Measurements from ENCODE around the gene ADGRV1. TPM values are rescaled to one million over a fixed set of nuclear protein-coding genes. Genes with fewer than 3 reads are reported as not detected.
"Not testable (repeated sequence)": the region's sequence is repeated elsewhere in the genome, so short reads cannot be mapped to it uniquely, and the experiment has no call there.

The ADGRV1 gene
- polyA plus RNA-seq, 4 donors = 10.7 to 13.9 (median 11.3) TPM

- no peak for DNase-seq (ENCODE audit: low read depth in 4 of 4, low spot score in 2 of 4)
These were observed 484.3 kb downstream of the ADGRV1 start for GRCh38 chr5:91042936-91043255.

- no peak for DNase-seq (ENCODE audit: low read depth in 4 of 4, low spot score in 2 of 4)
These were observed 489.5 kb downstream of the ADGRV1 start for GRCh38 chr5:91048073-91048472.

- DNase-seq (ENCODE audit: low read depth in 4 of 4, low spot score in 2 of 4) = no peak
These were observed 490.5 kb downstream of the ADGRV1 start for GRCh38 chr5:91049112-91049511.

GRCh38 chr5:91049800-91050199, 491.2 kb downstream of the ADGRV1 start:
- DNase-seq (ENCODE audit: low read depth in 4 of 4, low spot score in 2 of 4) = no peak

- DNase-seq (ENCODE audit: low read depth in 4 of 4, low spot score in 2 of 4) = not testable (repeated sequence)
These were observed 493.8 kb downstream of the ADGRV1 start for GRCh38 chr5:91052411-91052810.

- no peak for DNase-seq (ENCODE audit: low read depth in 4 of 4, low spot score in 2 of 4)
These were observed 494.6 kb downstream of the ADGRV1 start for GRCh38 chr5:91052977-91053740.

- no peak for DNase-seq (ENCODE audit: low read depth in 4 of 4, low spot score in 2 of 4)
These were observed 495.1 kb downstream of the ADGRV1 start for GRCh38 chr5:91053741-91054025.

- no peak for DNase-seq (ENCODE audit: low read depth in 4 of 4, low spot score in 2 of 4)
These were observed 499.6 kb downstream of the ADGRV1 start for GRCh38 chr5:91058155-91058554.

GRCh38 chr5:91058575-91058974, 500.0 kb downstream of the ADGRV1 start:
- DNase-seq (ENCODE audit: low read depth in 4 of 4, low spot score in 2 of 4) = no peak

- DNase-seq (ENCODE audit: low read depth in 4 of 4, low spot score in 2 of 4) = no peak
These were observed 500.8 kb downstream of the ADGRV1 start for GRCh38 chr5:91059409-91059808.

GRCh38 chr5:91061094-91061493, 502.5 kb downstream of the ADGRV1 start:
- DNase-seq (ENCODE audit: low read depth in 4 of 4, low spot score in 2 of 4) = no peak

GRCh38 chr5:91061946-91062562, 503.5 kb downstream of the ADGRV1 start:
- no peak for DNase-seq (ENCODE audit: low read depth in 4 of 4, low spot score in 2 of 4)

GRCh38 chr5:91063098-91063690, 504.6 kb downstream of the ADGRV1 start:
- not testable (repeated sequence) for DNase-seq (ENCODE audit: low read depth in 4 of 4, low spot score in 2 of 4)

GRCh38 chr5:91065496-91065895, 506.9 kb downstream of the ADGRV1 start:
- no peak for DNase-seq (ENCODE audit: low read depth in 4 of 4, low spot score in 2 of 4)

GRCh38 chr5:91069364-91069763, 510.8 kb downstream of the ADGRV1 start:
- no peak for DNase-seq (ENCODE audit: low read depth in 4 of 4, low spot score in 2 of 4)

- DNase-seq (ENCODE audit: low read depth in 4 of 4, low spot score in 2 of 4) = no peak
These were observed 512.4 kb downstream of the ADGRV1 start for GRCh38 chr5:91070761-91071550.

- DNase-seq (ENCODE audit: low read depth in 4 of 4, low spot score in 2 of 4) = no peak
These were observed 514.3 kb downstream of the ADGRV1 start for GRCh38 chr5:91072881-91073280.

- no peak for DNase-seq (ENCODE audit: low read depth in 4 of 4, low spot score in 2 of 4)
These were observed 516.0 kb downstream of the ADGRV1 start for GRCh38 chr5:91074615-91075014.

GRCh38 chr5:91076138-91076537, 517.5 kb downstream of the ADGRV1 start:
- DNase-seq (ENCODE audit: low read depth in 4 of 4, low spot score in 2 of 4) = no peak

GRCh38 chr5:91077623-91078022, 519.0 kb downstream of the ADGRV1 start:
- DNase-seq (ENCODE audit: low read depth in 4 of 4, low spot score in 2 of 4) = no peak

- DNase-seq (ENCODE audit: low read depth in 4 of 4, low spot score in 2 of 4) = peak in 1 of 4 donors; percentile 21
These were observed 520.4 kb downstream of the ADGRV1 start for GRCh38 chr5:91079037-91079436.

Data from left renal cortex interstitium (tissue), 4 donors.